ENCODE measurements around the gene VEZT.

GRCh38 chr12:95240556-95240955 is 22.9 kb downstream of the VEZT start:
- no peak for TF ChIP-seq EP300 (IDR thresholded peaks at IDR 0.05; ENCODE audit: low read depth)
- TF ChIP-seq CTCF (IDR thresholded peaks at IDR 0.05), result no peak

Data from transverse colon (tissue), 3 donors.